NT2/D1 (cell line): ENCODE results near the gene TRIP6.

Source experiments
- DNase-seq: peaks from one replicate; pipeline ENCODE4 v3.0.0-alpha.2; 2011; ENCODE audit warnings: low read depth, low spot score
- H3K27me3 ChIP-seq: 2 replicates; pipeline ENCODE4 v1.6.0; 2011; ENCODE audit warnings: mild to moderate bottlenecking; ENCODE audit not compliant: insufficient read length, insufficient read depth
- H3K36me3 ChIP-seq: 2 replicates; pipeline ENCODE4 v1.6.1; 2011; ENCODE audit warnings: mild to moderate bottlenecking, low read length, mixed read lengths; ENCODE audit not compliant: insufficient read depth, insufficient read length
- H3K4me1 ChIP-seq: 2 replicates; pipeline ENCODE4 v1.5.1; 2011; ENCODE audit not compliant: insufficient read depth, insufficient read length
- H3K4me3 ChIP-seq: 2 replicates; pipeline ENCODE4 v1.5.1; 2011; ENCODE audit warnings: low read depth; ENCODE audit not compliant: insufficient read length
- H3K9ac ChIP-seq: 2 replicates; pipeline ENCODE4 v1.6.0; 2011; ENCODE audit warnings: low read depth; ENCODE audit not compliant: insufficient read length
- H3K9me3 ChIP-seq: 2 replicates; pipeline ENCODE4 v1.5.1; 2011; ENCODE audit warnings: mild to moderate bottlenecking, low read length; ENCODE audit not compliant: insufficient read depth
- SUZ12 ChIP-seq: IDR thresholded peaks from 2 replicates; pipeline ENCODE4 v1.6.1; 2011; ENCODE audit not compliant: insufficient read length, insufficient read depth; ENCODE audit errors: extremely low read depth
- YY1 ChIP-seq: IDR thresholded peaks from 2 replicates; pipeline ENCODE4 v1.6.1; 2011; ENCODE audit not compliant: insufficient read length, insufficient read depth
- ZNF274 ChIP-seq: IDR thresholded peaks from 2 replicates; pipeline ENCODE4 v1.6.1; 2011; ENCODE audit warnings: mild to moderate bottlenecking, low read depth, low read length

The TRIP6 gene

DNA sequence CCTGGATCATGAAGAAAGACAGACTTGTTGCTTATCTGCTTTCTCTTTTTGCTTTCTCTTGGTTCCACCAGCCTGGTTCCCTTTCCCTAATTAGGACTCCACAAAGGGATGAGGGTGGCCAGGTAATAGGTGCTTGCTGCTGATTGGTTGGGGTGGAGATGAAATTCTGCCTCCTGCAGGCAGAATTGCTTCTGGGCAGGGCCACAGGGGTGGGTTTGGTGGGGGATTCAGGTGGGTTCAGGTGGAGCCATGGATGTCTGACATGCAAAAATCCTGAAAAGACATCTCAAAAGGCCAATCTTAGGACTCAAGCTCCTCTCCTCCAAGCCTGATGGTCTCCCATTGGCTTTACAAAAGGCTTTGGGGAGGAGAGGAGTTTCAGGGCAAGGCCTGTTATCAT lies 53.9 kb downstream of the TRIP6 start:
- no peak for DNase-seq
- H3K27me3 ChIP-seq: no peaks in the 10 kb centered on the region
- no peak for TF ChIP-seq YY1
- no peak for TF ChIP-seq ZNF274
- no peak for TF ChIP-seq SUZ12

More for the DNA sequence above, 53.9 kb downstream of the TRIP6 start:
- Histone ChIP-seq H3K4me3 (no peak overlapping the region), H3K9me3 (peaks cover 8% of the 10 kb centered on the region; the same call in 1 of the 2 replicates), H3K9ac (no peak overlapping the region), H3K4me1 (no peaks in the 10 kb centered on the region), H3K36me3 (no peaks in the 10 kb centered on the region)
